GM19025 (cell line): ENCODE measurements around the gene UNC45A.
"Not testable (repeated sequence)": the region's sequence is repeated elsewhere in the genome, so short reads cannot be mapped to it uniquely, and the experiment has no call there.

Source experiments
- ATAC-seq: cut with Tn5 transposase; IDR thresholded peaks from one replicate; pipeline ENCODE4 v1.9.1; 2021; ENCODE audit warnings: mild to moderate bottlenecking, low read depth, moderate library complexity; ENCODE audit not compliant: unreplicated experiment

UNC45A gene

DNA sequence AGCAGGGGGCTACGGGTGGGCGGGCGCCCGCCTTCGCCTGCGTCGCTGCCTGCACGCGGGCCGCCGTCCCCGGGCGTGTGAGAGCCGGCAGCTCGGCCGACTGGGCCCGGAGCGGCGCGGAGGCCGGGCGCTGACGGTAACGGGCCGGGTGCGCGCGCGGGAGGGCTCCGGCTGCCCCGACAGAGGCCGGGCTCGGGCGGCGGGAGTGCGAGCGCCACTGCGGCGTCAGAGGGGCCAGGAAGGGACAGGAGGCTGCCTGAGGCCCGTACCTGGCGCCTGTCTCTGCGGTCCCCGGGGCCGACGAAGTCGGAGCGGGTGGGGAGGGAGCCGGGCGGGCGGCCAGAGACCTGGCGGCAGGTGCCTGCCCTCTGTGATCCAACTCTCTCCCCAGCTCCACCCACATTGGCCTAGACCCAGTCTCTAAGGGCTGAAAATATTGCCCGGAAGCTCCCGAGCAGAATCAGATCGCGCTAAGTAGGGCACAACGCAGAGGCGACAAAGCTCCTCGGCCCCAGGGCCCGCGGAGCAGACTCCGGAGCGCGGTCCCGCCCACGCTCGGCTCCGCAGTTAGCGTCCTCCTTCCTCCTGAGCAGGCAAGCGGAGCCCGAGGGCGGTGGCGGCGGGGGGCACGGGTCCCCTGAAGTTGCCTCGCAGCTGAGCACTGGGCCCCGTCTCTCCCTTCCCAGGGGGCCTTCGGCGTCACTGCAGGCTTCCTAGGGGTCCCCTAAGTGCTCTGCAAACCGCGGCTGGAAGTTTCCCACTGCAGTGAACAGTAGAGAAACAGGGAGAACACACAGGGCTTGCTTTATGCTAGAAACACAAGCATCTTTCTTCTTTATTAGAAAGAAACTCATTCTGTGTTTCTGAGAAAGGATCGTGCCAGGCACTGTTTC is 32.0 kb upstream of the UNC45A start, which contains the start of gene MAN2A2:
Gene MAN2A2, plus strand, starts transcription at position 463 of the 893 bp plus-strand sequence. CDS start 906 bp downstream, outside the sequence.
- ATAC-seq, result peak; percentile 44

DNA sequence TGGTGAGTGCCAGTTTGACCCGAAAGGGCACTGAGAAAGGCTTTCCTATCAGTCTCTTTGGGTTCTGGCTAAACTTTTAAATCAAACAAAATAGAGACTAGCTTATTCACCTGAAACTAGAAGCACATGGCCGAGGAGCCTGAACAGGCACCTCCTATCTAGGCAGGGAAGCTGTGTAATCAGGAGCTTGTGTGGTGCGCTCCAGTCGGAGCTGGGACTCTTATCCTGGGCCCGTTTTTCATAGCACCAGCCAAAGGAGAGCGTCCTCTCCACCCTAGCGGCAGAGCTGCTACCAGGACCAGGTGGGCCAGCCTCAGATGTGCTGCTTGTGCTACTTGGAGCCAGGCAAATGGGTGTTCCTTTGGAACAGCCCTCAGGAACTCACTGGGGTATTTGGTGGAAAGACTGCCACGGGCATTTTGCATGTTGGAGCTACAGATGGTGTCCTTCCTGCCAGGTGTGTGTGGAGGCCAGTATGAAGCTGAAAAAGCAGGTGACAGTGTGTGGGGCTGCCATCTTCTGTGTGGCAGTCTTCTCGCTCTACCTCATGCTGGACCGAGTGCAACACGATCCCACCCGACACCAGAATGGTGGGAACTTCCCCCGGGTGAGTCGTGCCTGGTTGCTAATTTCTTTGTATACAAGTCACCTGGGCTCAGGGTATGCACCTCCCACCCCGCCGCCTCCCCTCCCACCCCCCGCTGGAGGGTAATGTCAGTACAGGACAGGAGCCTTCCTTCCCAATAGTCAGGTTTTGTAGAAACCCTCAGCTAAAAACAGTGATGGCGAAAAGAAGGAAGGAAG is 31.1 kb upstream of the UNC45A start:
- no peak for ATAC-seq

DNA sequence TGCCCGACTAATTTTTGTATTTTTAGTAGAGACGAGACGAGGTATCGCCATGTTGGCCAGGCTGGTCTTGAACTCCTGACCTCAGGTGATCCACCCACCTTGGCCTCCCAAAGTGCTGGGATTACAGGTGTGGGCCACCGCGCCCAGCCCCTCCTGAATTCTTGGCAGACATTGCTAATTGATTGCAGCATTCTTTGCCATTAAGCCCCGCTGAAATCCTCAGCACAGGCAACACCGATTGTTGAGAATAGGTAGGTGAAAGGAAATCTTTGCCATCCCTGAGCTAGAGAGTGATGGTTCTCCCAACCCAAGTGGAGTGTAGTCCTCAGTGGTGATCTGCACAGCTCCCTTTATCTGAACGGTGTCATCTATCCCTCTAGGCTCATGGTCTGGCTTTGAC is 30.3 kb upstream of the UNC45A start:
- no peak for ATAC-seq

DNA sequence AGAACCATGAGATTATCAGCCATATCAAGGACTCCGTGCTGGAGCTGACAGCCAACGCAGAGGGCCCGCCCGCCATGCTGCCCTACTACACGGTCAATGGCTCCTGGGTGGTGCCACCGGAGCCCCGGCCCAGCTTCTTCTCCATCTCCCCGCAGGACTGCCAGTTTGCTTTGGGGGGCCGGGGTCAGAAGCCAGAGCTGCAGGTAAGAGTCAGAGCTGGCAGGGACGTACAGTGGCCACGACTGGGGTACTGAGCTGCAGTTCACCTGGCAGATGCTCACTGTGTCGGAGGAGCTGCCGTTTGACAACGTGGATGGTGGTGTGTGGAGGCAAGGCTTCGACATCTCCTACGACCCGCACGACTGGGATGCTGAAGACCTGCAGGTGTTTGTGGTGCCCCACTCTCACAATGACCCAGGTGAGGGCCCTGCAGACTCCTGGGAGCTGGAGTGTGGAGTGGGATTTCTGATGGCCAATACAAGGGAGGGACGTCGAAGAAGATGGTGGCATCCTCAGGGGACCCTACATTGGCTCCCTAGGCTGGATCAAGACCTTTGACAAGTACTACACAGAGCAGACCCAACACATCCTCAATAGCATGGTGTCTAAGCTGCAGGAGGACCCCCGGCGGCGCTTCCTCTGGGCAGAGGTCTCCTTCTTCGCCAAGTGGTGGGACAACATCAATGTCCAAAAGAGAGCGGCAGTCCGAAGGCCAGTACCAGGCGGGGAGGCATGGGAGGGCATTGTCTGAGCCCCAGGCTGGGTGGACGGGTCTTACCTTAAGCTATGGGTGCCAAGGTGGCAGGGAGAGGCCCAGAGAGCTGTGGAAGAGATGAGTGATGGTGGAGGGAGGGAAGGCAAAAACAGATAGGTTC is 29.5 kb upstream of the UNC45A start:
- ATAC-seq, result no peak

DNA sequence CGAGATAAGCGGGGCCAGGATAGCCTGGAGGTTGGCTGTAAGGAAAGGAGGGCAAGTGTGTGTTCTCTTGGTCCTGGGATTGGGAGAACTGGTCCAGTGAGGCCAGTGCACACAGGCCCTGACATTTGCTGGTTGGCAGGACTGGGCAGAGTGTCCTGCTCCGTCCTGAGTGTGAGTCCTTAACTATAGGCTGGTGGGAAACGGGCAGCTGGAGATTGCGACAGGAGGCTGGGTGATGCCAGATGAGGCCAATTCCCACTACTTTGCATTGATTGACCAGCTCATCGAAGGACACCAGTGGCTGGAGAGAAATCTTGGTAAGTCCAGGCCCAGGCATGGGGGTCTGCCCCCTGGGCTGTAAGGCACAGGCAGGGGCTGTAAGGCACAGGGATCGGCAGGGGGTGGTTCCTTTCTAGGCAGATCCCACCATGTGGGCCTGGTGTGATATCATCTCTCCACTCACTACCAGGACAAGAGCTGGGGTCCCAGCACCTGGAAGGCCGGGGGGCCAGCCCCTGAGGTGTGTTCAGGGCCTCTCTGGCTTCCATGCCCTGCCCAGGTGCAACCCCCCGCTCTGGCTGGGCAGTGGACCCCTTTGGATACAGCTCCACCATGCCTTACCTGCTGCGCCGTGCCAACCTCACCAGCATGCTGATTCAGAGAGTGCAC is 28.8 kb upstream of the UNC45A start:
- ATAC-seq, result no peak

DNA sequence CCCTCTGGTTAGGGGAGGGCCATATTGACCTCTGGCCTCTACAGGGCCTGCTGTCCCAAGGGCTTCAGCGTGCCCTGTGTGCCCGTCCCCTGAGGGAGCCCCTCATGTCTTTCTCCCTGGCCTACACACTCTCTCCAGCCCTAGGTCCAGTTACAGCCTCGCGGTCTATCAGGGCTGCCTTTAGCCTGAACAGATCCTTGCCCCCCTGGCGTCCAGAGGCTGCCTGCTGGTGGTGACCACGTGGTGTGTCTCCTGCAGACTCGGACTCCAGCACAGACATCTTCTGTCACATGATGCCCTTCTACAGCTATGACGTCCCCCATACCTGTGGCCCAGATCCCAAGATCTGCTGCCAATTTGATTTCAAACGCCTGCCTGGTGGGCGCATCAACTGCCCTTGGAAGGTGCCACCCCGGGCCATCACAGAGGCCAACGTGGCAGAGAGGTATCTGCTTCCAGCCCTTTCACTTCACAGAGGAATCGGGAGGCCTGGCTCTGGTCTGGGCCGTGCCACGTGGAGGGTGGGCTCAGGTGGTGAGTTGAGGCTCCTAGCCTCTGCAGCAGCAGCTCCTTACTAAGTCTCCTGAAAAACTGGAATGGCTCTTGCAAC is 27.9 kb upstream of the UNC45A start:
- ATAC-seq, result no peak

DNA sequence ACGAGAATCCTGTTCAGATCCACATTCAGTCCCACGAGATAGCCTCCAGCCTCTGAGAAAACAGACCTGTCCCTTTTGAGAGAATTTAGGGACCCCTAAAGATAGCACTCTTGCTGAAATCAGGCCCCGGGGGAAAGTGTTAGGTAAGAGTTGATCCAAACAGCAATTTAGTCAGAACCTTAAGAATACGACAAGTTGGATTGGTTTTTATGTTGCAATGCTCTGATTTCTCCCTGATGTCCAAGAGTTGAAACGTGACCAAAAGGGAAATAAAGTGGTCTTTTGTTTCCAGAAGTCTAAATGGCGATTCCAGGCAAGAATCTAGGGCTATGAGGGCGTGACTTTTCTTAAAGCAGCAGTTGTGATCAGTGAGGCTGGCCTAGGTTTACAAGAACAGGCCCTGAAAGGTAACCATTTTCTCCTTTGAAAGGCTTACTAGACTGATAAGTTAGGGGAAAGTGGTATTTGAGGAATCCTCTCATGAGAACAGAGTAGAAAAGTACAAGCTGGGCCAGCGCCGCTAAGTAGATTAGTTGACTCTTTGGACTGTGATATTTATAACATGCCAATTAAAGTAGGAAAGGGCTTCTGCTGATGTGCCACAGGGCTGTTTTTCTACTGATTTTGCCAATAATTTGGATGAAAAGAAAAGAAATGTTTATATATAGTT is 27.1 kb upstream of the UNC45A start:
- no peak for ATAC-seq

DNA sequence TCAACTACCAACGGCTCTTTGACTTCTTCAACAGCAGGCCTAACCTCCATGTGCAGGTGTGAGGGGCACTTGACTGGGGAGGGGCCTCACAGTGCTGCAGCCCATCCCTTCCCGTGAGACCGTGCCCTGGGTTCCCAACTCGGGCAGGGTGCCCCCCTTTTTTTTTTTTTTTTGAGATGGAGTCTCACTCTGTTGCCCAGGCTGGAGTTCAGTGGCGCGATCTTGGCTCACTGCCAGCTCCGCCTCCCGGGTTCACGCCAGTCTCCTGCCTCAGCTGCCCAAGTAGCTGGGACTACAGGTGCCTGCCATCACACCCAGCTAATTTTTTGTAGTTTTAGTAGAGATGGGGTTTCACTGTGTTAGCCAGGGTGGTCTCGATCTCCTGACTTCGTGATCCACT is 25.6 kb upstream of the UNC45A start:
- not testable (repeated sequence) for ATAC-seq

DNA sequence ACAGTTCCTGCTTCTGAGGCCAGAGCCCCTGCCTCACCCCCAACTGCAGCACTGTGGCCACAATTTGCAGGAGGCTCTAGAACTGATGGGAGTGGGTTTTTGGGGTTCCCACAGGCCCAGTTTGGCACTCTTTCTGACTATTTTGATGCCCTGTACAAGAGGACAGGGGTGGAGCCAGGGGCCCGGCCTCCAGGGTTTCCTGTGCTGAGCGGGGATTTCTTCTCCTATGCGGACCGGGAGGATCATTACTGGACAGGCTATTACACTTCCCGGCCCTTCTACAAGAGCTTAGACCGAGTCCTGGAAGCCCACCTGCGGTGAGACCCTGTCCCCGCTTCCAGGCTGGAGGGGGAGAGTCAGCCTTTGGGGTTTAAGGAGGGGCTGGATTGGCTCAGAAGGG is 25.1 kb upstream of the UNC45A start:
- ATAC-seq, result no peak

DNA sequence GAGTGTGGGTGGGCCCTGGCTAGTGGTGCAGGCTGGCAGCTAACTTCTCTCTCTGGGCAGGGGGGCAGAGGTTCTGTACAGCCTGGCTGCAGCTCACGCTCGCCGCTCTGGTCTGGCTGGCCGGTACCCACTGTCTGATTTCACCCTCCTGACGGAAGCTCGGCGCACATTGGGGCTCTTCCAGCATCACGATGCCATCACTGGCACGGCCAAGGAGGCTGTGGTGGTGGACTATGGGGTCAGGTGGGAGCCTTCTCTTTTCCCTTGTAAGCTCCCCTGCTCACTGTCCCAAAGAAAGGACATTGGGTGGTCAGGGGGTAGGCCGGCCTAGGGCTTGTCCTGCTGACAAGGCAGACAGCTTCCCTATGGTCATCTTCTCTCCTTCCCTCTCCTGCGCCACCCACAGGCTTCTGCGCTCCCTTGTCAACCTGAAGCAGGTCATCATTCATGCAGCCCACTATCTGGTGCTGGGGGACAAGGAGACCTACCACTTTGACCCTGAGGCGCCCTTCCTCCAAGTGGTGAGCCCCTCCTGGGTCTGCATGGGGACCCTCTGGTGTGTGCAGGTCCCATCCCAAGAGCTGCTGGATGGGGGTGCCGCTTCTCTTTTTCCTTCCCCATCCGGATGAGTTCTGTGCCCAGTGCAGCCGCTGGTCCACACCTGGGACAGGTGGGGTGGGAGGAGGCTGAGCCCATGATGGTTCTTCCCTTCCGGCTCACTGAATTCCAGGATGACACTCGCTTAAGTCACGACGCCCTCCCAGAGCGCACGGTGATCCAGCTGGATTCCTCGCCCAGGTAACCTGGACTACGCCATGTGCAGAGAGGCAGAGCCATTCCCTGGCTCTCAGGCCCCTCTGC is 24.4 kb upstream of the UNC45A start:
- no peak for ATAC-seq

DNA sequence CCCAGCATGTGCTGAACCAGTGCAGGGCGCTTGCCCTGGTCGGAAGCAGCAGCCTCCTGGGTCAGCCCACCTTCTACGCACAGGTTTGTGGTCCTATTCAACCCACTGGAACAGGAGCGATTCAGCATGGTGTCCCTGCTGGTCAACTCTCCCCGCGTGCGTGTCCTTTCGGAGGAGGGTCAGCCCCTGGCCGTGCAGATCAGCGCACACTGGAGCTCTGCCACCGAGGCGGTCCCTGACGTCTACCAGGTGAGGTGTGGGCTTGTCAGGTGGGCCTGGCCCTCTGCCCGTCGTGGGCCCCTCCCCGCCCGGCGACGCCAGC is 23.8 kb upstream of the UNC45A start:
- no peak for ATAC-seq

DNA sequence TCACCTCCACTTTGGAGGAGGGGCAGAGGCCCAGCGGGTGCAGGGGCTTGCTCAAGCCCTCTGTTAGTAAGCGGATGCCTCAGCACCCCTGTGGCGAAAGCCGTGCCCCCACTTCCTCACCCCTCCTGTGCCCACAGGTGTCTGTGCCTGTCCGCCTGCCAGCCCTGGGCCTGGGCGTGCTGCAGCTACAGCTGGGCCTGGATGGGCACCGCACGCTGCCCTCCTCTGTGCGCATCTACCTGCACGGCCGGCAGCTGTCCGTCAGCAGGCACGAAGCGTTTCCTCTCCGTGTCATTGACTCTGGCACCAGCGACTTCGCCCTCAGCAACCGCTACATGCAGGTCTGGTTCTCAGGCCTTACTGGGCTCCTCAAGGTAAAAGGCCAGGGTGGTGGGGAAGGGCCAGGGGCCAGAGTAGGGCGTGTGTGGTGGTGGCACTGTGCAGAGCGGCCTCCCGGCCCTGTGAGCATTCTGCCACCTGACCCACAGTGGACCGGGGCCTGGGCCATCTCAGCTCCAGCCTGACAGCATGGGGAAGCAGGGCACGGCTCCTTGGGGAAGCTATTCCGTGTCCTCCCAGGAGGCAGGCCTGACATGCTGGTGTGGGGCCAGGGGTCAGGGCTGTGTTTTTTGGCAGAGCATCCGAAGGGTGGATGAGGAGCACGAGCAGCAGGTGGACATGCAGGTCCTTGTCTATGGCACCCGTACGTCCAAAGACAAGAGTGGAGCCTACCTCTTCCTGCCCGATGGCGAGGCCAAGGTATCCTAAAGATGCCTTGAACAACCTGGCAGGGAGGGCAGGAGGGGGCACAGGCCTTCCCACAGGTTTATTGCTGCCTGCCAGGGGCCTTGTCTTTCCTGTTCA is 22.9 kb upstream of the UNC45A start:
- no peak for ATAC-seq

DNA sequence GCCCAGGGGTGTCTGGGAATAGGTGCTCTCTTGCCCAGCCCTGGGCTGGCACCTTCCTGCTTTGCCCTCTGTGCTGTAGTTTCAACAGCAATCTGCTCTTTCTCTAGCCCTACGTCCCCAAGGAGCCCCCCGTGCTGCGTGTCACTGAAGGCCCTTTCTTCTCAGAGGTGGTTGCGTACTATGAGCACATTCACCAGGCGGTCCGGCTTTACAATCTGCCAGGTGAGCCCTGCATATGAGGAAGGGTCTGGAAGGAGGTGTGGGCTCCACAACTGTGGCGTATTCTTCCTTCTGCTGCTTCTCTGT is 22.4 kb upstream of the UNC45A start:
- ATAC-seq, result no peak

DNA sequence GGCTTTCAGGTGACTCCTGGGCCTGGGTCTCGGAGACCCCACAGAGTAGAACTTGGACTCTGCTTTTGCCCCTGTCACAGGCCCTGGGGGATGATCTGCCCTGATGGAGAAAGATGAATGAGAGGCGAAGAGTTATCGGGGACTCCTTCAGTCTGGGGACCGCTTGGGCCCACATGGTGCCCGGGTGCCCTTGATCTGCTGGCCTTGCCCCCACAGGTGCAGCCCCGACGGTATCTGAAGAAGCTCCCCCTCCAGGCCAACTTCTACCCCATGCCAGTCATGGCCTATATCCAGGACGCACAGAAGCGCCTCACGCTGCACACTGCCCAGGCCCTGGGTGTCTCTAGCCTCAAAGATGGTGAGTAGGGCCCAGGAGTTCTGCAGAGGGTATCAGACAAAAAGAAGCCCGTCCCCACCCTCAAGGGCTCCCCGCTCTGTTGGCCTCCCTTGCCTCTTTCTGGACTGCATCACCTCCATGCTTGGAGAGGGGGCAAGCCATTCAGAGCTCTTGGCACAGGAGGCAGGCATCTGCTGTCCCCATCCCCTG is 21.6 kb upstream of the UNC45A start:
- ATAC-seq, result no peak

DNA sequence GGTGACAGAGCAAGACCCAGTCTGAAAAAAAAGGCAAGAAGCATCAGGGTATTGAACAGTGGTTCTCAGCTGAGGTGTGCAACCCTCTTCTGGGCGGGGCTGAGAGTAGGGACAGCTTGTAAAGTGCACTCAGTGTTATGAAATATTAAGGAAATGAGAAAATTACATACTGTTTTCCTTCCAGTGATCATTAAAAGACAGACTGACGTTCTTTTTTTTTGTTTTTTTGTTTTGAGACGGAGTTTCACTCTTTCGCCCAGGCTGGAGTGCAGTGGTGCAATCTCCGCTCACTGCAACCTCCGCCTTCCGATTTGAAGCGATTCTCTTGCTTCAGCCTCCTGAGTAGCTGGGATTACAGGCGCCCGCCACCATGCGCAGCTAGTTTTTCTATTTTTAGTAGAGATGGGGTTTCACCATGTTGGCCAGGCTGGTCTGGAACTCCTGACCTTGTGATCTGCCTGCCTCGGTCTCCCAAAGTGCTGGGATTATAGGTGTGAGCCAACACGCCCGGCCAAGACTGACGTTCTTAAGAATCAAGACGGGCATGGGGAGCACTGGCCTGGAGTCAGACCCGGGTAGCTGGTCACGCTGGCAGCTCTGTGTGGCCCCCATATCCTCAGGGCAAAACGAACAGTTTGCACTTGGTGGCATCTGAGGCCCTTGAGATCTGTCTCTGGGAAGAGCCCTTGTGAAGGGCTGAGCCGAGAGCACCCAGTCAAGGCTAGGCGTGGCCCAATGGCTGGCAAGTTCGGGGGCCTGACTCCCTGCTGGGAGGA is 20.6 kb upstream of the UNC45A start:
- ATAC-seq, result no peak

DNA sequence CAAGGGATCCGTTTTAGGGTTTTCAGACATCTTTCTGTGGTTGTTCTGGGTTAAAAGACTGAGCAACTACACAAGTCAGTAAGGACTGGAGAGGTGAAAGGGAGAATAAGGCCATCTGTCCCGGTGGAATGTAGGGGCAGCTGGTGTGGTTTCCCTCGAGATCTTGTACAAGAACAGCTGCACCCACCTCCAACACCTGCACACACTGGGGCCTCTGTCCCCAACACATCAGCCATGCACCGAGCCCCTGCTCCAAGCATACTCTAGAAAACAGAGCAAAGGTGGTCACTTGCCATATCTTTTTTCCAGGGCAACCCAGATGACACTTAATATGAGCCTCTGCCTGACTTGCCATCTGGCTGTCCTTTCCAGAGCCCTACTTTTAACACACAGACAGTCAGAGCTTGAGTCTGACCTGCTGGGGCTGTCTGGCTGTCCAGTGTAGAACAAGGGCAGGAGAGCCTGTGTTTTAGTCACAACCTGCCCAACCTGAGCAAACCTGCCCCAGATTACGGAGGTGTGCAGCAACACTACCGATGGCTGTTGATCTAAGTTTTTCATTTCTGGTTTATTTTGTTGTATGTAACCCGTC is 19.8 kb upstream of the UNC45A start:
- ATAC-seq, result no peak
